Nephron progenitor cell (in vitro differentiated cells): Measurements from ENCODE around the gene TEKT1.

Source experiments
- DNase-seq: peaks from one replicate; pipeline ENCODE4 v3.0.0; 2021
- H3K27ac Mint-ChIP-seq: 2 replicates; pipeline ENCODE4 v1.8.0; 2021; ENCODE audit warnings: mild to moderate bottlenecking, moderate library complexity, mixed read lengths
- H3K27me3 Mint-ChIP-seq: 2 replicates; pipeline ENCODE4 v1.8.0; 2021; ENCODE audit warnings: mild to moderate bottlenecking, low read depth, mixed read lengths; ENCODE audit not compliant: poor library complexity
- H3K36me3 Mint-ChIP-seq: 2 replicates; pipeline ENCODE4 v1.8.0; 2021; ENCODE audit warnings: low read depth, mixed read lengths
- H3K4me1 Mint-ChIP-seq: 2 replicates; pipeline ENCODE4 v1.8.0; 2021; ENCODE audit warnings: mixed read lengths
- H3K4me3 Mint-ChIP-seq: 2 replicates; pipeline ENCODE4 v1.8.0; 2021; ENCODE audit warnings: mild to moderate bottlenecking, moderate library complexity, mixed read lengths
- H3K9me3 Mint-ChIP-seq: 2 replicates; pipeline ENCODE4 v1.8.0; 2021; ENCODE audit warnings: mild to moderate bottlenecking, moderate library complexity, mixed read lengths
- TF ChIP-seq, protein P1 (sequence below): fragments of 200-600 bp; sonication (generic); IDR thresholded peaks from 2 replicates; pipeline ENCODE4 v1.5.0; 2021; ENCODE audit warnings: antibody characterized with exemption

The TEKT1 gene

DNA sequence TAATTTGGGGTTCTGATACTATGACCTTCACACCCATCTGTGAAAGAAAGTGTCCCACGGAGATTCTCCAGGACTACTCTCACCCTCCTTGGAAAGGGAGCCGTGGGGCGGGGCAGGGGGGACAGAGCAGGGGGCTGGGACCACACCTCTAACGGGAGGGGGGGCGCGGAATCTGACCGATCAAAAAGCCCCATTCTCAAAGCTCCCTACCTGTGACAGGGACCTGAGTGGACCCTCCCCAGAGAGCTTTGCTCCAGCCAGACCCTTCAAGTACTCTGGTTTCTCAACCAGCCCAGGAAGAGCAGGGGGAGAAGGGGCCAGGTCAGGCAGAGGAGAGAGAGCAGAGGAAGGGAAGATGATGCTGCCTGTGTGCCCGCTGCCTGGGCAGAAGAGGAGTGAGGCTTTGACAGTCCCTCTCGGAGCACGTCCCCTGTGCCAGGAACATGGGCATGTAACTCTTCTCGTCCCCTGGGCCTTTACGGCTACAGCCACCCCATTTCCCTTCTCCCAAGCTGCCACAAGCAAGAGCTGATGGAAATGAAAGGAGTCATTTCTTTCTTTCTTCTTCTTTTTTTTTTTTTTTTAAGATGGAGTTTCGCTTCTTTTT is 75.0 kb downstream of the TEKT1 start:
- peaks cover 25% of the 10 kb centered on the region for H3K4me1 Mint-ChIP-seq
- H3K36me3 Mint-ChIP-seq: no peaks in the 10 kb centered on the region
- DNase-seq: no peak
- TF ChIP-seq, protein P1, sequence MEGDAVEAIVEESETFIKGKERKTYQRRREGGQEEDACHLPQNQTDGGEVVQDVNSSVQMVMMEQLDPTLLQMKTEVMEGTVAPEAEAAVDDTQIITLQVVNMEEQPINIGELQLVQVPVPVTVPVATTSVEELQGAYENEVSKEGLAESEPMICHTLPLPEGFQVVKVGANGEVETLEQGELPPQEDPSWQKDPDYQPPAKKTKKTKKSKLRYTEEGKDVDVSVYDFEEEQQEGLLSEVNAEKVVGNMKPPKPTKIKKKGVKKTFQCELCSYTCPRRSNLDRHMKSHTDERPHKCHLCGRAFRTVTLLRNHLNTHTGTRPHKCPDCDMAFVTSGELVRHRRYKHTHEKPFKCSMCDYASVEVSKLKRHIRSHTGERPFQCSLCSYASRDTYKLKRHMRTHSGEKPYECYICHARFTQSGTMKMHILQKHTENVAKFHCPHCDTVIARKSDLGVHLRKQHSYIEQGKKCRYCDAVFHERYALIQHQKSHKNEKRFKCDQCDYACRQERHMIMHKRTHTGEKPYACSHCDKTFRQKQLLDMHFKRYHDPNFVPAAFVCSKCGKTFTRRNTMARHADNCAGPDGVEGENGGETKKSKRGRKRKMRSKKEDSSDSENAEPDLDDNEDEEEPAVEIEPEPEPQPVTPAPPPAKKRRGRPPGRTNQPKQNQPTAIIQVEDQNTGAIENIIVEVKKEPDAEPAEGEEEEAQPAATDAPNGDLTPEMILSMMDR: no peak
- H3K27ac Mint-ChIP-seq: no peak overlapping the region
- no peak overlapping the region for H3K4me3 Mint-ChIP-seq
- peaks cover 34% of the 10 kb centered on the region for H3K27me3 Mint-ChIP-seq
- H3K9me3 Mint-ChIP-seq: no peaks in the 10 kb centered on the region

DNA sequence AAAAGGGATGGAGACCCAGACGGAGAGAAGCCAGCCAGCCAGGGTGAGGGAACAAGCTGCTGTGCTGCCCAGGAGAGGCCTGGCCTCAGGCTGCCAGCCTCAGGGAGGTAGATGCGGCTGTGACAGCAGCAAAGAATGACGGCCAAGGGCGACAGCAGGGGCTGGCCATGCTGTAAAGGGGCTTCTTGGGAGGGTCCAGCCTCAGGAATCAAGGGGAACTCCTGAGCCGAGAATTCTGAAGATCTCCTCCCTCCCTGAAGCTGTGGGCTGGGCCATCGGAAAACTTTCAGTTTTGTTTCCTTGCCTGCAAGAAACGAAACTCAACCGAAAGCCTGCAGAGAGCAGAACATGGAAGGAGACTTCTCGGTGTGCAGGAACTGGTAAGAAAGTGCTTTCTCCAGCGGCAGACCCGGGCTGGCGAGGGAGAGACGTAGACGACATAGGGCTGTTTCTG is 75.8 kb downstream of the TEKT1 start, which contains the start of gene XAF1:
Gene XAF1, plus strand, starts transcription at position 316 of the 454 bp plus-strand sequence. Its CDS starts 33 bp downstream, at position 349.
- H3K27ac Mint-ChIP-seq: no peak within 1 kb of the TSS
- TF ChIP-seq, protein P1: no peak
- no peak within 1 kb of the TSS for H3K4me3 Mint-ChIP-seq
- no peaks in the 10 kb centered on the region for H3K36me3 Mint-ChIP-seq
- peaks cover 34% of the 10 kb centered on the region for H3K27me3 Mint-ChIP-seq
- no peaks in the 10 kb centered on the region for H3K9me3 Mint-ChIP-seq
- DNase-seq: no peak
- H3K4me1 Mint-ChIP-seq: peaks cover 25% of the 10 kb centered on the region

DNA sequence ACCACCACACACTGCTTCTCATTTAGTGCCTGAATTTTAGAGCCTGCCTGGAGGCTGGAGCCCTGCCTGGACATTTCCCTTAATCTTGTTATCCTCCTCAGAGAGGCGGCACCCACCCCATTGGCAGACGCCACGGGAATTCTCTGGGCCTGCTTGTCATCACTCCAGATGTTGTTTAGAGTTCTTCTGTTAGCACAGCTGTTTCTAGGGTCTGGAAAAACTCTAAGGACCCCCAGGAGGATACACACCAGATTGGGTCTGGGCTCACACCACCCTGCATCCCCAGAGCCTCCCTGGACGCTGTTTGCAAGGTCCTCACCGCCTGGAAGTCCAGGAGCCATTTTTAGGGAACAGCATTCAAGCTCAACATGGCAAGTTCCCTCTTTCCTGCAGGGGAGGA is 76.2 kb downstream of the TEKT1 start:
- no peaks in the 10 kb centered on the region for H3K36me3 Mint-ChIP-seq
- no peak overlapping the region for H3K27ac Mint-ChIP-seq
- peaks cover 32% of the 10 kb centered on the region for H3K27me3 Mint-ChIP-seq
- peaks cover 25% of the 10 kb centered on the region for H3K4me1 Mint-ChIP-seq
- DNase-seq: no peak
- no peaks in the 10 kb centered on the region for H3K9me3 Mint-ChIP-seq
- TF ChIP-seq, protein P1: no peak
- H3K4me3 Mint-ChIP-seq: no peak overlapping the region

DNA sequence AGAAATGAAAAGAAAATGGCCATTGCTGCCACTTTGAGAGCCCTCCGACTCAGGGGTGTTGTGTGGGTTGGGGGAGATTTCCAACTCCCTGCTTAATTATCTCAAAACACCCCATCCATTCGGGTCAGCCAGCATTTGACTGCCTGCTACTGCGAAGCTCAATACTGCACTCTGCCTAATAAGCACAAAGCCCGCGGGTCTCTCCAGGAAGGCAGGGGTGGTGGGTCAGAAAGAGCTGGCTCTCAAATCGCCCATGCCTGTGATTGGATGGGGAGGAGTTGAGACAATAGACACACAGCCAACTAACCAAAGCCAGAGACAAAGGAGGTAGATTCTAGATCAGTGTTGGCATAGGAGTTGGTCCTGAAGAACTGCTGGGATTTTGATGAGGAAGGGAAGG is 78.0 kb downstream of the TEKT1 start:
- Mint-ChIP-seq H3K36me3 (no peaks in the 10 kb centered on the region), H3K27me3 (peaks cover 26% of the 10 kb centered on the region), H3K4me1 (peaks cover 25% of the 10 kb centered on the region), H3K27ac (no peak overlapping the region), H3K4me3 (no peak overlapping the region), H3K9me3 (no peaks in the 10 kb centered on the region)
- TF ChIP-seq, protein P1: no peak
- no peak for DNase-seq

DNA sequence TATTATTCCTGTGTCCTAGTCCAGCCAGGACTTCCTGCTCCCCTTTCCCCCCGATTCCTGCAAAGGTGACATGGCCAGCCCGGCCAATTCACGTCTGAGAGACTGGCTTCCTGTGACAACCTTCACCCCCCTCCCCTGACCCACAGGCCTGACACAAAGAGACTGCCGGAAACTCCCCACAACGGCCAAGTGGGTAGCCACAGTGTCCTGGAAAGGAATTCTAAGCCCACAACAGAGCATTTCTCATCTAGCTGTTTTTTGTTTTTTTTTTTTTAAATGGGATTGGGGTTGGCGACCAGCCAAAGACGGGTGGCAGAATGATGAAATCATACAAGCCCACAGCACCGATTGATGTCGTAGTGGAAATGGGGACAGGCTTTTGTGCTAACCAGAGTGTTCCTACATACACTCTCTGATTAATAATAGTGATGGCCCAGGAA is 78.5 kb downstream of the TEKT1 start:
- Mint-ChIP-seq H3K4me1 (peaks cover 25% of the 10 kb centered on the region), H3K4me3 (no peak overlapping the region), H3K27me3 (peaks cover 29% of the 10 kb centered on the region), H3K36me3 (no peaks in the 10 kb centered on the region), H3K27ac (no peak overlapping the region), H3K9me3 (no peaks in the 10 kb centered on the region)
- no peak for DNase-seq
- TF ChIP-seq, protein P1: no peak
